Osteoblast (primary cell): ENCODE results near the gene GCM1. TPM values are rescaled to one million over a fixed set of nuclear protein-coding genes. Genes with fewer than 3 reads are reported as not detected.
"Not testable (repeated sequence)": the region's sequence is repeated elsewhere in the genome, so short reads cannot be mapped to it uniquely, and the experiment has no call there.

ENCODE experiments used
- DNase-seq: peaks from one replicate; pipeline ENCODE4 v3.0.0; 2011; ENCODE audit warnings: low spot score, mixed read lengths; ENCODE audit not compliant: insufficient read length; ENCODE audit errors: missing footprints
- H2AFZ ChIP-seq: 2 replicates; pipeline ENCODE4 v1.6.0; 2011; ENCODE audit warnings: mild to moderate bottlenecking, low read length
- H3K27ac ChIP-seq: 2 replicates; pipeline ENCODE4 v1.5.1; 2011; ENCODE audit warnings: mild to moderate bottlenecking, low read depth, low read length, moderate library complexity
- H3K27me3 ChIP-seq: 2 replicates; pipeline ENCODE4 v1.6.0; 2012; ENCODE audit warnings: mild to moderate bottlenecking, control low read depth, inconsistent platforms, low read length, moderate library complexity; ENCODE audit not compliant: insufficient read depth
- H3K36me3 ChIP-seq: 2 replicates; pipeline ENCODE4 v1.5.1; 2011; ENCODE audit warnings: mild to moderate bottlenecking, low read length, control low read depth, moderate library complexity; ENCODE audit not compliant: insufficient read depth
- H3K4me1 ChIP-seq: 2 replicates; pipeline ENCODE4 v1.5.1; 2011; ENCODE audit warnings: mild to moderate bottlenecking, low read length, control low read depth, moderate library complexity; ENCODE audit not compliant: insufficient read depth
- H3K4me2 ChIP-seq: 2 replicates; pipeline ENCODE4 v1.6.0; 2011; ENCODE audit warnings: mild to moderate bottlenecking, low read length; ENCODE audit not compliant: insufficient read depth
- H3K4me3 ChIP-seq: fragments of 200-600 bp; sonication (generic); 3 replicates; pipeline ENCODE4 v1.5.1; 2012; ENCODE audit warnings: mild to moderate bottlenecking, low read length, inconsistent platforms; ENCODE audit not compliant: insufficient read depth
- H3K79me2 ChIP-seq: 2 replicates; pipeline ENCODE4 v1.6.0; 2012; ENCODE audit warnings: mild to moderate bottlenecking, low read length, control low read depth, inconsistent platforms; ENCODE audit not compliant: insufficient read depth
- H3K9me3 ChIP-seq: 2 replicates; pipeline ENCODE4 v1.5.1; 2011; ENCODE audit warnings: low read depth, low read length, control low read depth
- H4K20me1 ChIP-seq: 2 replicates; pipeline ENCODE4 v1.6.0; 2012; ENCODE audit warnings: mild to moderate bottlenecking, low read length, control low read depth; ENCODE audit not compliant: insufficient read depth
- CTCF ChIP-seq: IDR thresholded peaks from 2 replicates; pipeline ENCODE4 v1.5.1; 2011; ENCODE audit warnings: mild to moderate bottlenecking, low read depth, low read length, moderate library complexity; ENCODE audit errors: extremely low read depth
- total RNA-seq: library from RNA; depleted of rRNA; stranded (reverse); fragments of >200 nt; gene quantifications from 2 replicates; pipeline ENCODE4 v1.2.3, GENCODE V29; 2012

GCM1 gene
- total RNA-seq, 1 donor, result not detected

- no peak for TF ChIP-seq CTCF
- Histone ChIP-seq H4K20me1 (no peaks in the 10 kb centered on the region), H3K36me3 (no peaks in the 10 kb centered on the region), H2AFZ (no peak overlapping the region), H3K4me2 (no peak overlapping the region), H3K9me3 (no peaks in the 10 kb centered on the region), H3K27me3 (no peaks in the 10 kb centered on the region), H3K4me1 (no peaks in the 10 kb centered on the region), H3K27ac (no peak overlapping the region), H3K4me3 (no peak overlapping the region), H3K79me2 (no peaks in the 10 kb centered on the region)
- DNase-seq, result no peak
Measured at GRCh38 chr6:53159558-53159957, 10.9 kb upstream of the GCM1 start.

- H3K79me2 ChIP-seq, H3K4me3 ChIP-seq, H3K4me2 ChIP-seq, DNase-seq, H2AFZ ChIP-seq, H3K9me3 ChIP-seq, H3K27ac ChIP-seq, H3K36me3 ChIP-seq, H4K20me1 ChIP-seq, H3K4me1 ChIP-seq, H3K27me3 ChIP-seq: not testable (repeated sequence)
Measured at GRCh38 chr6:53158076-53158475, 9.4 kb upstream of the GCM1 start.

GRCh38 chr6:53155279-53155678 is 6.6 kb upstream of the GCM1 start:
- H3K27me3 ChIP-seq, H3K4me2 ChIP-seq, H2AFZ ChIP-seq, DNase-seq, H3K4me1 ChIP-seq, H4K20me1 ChIP-seq, H3K27ac ChIP-seq, H3K36me3 ChIP-seq, H3K9me3 ChIP-seq, H3K4me3 ChIP-seq, H3K79me2 ChIP-seq: not testable (repeated sequence)

- H3K79me2 ChIP-seq, result no peaks in the 10 kb centered on the region
- H3K27ac ChIP-seq, result peak overlapping the region; percentile 8
- H3K4me1 ChIP-seq, result no peaks in the 10 kb centered on the region
- no peak for DNase-seq
- no peak overlapping the region for H2AFZ ChIP-seq
- no peak for TF ChIP-seq CTCF
- no peak overlapping the region for H3K4me2 ChIP-seq
- H4K20me1 ChIP-seq, result no peaks in the 10 kb centered on the region
- no peak overlapping the region for H3K4me3 ChIP-seq
- no peaks in the 10 kb centered on the region for H3K9me3 ChIP-seq
- H3K36me3 ChIP-seq, result no peaks in the 10 kb centered on the region
- H3K27me3 ChIP-seq, result peaks cover 2% of the 10 kb centered on the region
Measured at GRCh38 chr6:53154794-53155193, 6.2 kb upstream of the GCM1 start.

GRCh38 chr6:53154071-53154470 is 5.4 kb upstream of the GCM1 start:
- DNase-seq, result no peak

More at GRCh38 chr6:53154071-53154470, 5.4 kb upstream of the GCM1 start:
- no peak for TF ChIP-seq CTCF
- Histone ChIP-seq H3K4me3 (no peak overlapping the region), H3K4me1 (no peaks in the 10 kb centered on the region), H3K4me2 (no peak overlapping the region), H3K27ac (no peak overlapping the region), H3K36me3 (no peaks in the 10 kb centered on the region), H3K27me3 (peaks cover 2% of the 10 kb centered on the region), H3K9me3 (no peaks in the 10 kb centered on the region), H4K20me1 (no peaks in the 10 kb centered on the region), H2AFZ (no peak overlapping the region), H3K79me2 (no peaks in the 10 kb centered on the region)
